HG03378 (cell line): ENCODE measurements around the gene INPPL1.
"Not testable (repeated sequence)": the region's sequence is repeated elsewhere in the genome, so short reads cannot be mapped to it uniquely, and the experiment has no call there.

Experiments used
- ATAC-seq: cut with Tn5 transposase; IDR thresholded peaks from one replicate; pipeline ENCODE4 v1.9.1; 2021; ENCODE audit warnings: mild to moderate bottlenecking, moderate library complexity; ENCODE audit not compliant: unreplicated experiment

INPPL1 gene

GRCh38 chr11:72244060-72244360, 19.4 kb downstream of the INPPL1 start, which contains the start of gene PHOX2A:
TSS of gene PHOX2A (minus strand) at chr11:72244176. CDS start at chr11:72244004, 172 bp downstream.
- no peak for ATAC-seq

- no peak for ATAC-seq
Measured at GRCh38 chr11:72244361-72245262, 20.0 kb downstream of the INPPL1 start.

GRCh38 chr11:72245263-72245816, 20.8 kb downstream of the INPPL1 start:
- ATAC-seq = no peak

GRCh38 chr11:72247584-72247983, 23.0 kb downstream of the INPPL1 start:
- no peak for ATAC-seq

- ATAC-seq = no peak
Measured at GRCh38 chr11:72249961-72250360, 25.4 kb downstream of the INPPL1 start.

- no peak for ATAC-seq
Measured at GRCh38 chr11:72250661-72251464, 26.3 kb downstream of the INPPL1 start.

GRCh38 chr11:72251614-72252013, 27.0 kb downstream of the INPPL1 start:
- no peak for ATAC-seq

GRCh38 chr11:72253392-72253791, 28.8 kb downstream of the INPPL1 start:
- ATAC-seq = no peak

GRCh38 chr11:72254299-72254993, 29.9 kb downstream of the INPPL1 start:
- no peak for ATAC-seq

- ATAC-seq = no peak
Measured at GRCh38 chr11:72257570-72257969, 33.0 kb downstream of the INPPL1 start.

GRCh38 chr11:72259490-72259889, 34.9 kb downstream of the INPPL1 start:
- ATAC-seq = no peak

GRCh38 chr11:72260574-72260973, 36.0 kb downstream of the INPPL1 start:
- ATAC-seq = no peak

GRCh38 chr11:72263361-72263760, 38.8 kb downstream of the INPPL1 start:
- no peak for ATAC-seq

- no peak for ATAC-seq
Measured at GRCh38 chr11:72265951-72266350, 41.4 kb downstream of the INPPL1 start.

GRCh38 chr11:72266960-72267359, 42.4 kb downstream of the INPPL1 start:
- ATAC-seq = not testable (repeated sequence)

- ATAC-seq = no peak
Measured at GRCh38 chr11:72267956-72268617, 43.5 kb downstream of the INPPL1 start.

- no peak for ATAC-seq
Measured at GRCh38 chr11:72271980-72272379, 47.4 kb downstream of the INPPL1 start.

- ATAC-seq = no peak
Measured at GRCh38 chr11:72274435-72274834, 49.9 kb downstream of the INPPL1 start.

- no peak for ATAC-seq
Measured at GRCh38 chr11:72278905-72279304, 54.3 kb downstream of the INPPL1 start.

GRCh38 chr11:72280037-72280436, 55.5 kb downstream of the INPPL1 start:
- no peak for ATAC-seq
